ELR (cell line): ENCODE data around the gene NPRL2.
A peak's percentile ranks its signal among the peaks of the same experiment; 100 is the strongest.

ENCODE experiments used
- DNase-seq: peaks from one replicate; pipeline ENCODE4 v3.0.0-alpha.2; 2015; ENCODE audit warnings: low read depth

Gene NPRL2

DNA sequence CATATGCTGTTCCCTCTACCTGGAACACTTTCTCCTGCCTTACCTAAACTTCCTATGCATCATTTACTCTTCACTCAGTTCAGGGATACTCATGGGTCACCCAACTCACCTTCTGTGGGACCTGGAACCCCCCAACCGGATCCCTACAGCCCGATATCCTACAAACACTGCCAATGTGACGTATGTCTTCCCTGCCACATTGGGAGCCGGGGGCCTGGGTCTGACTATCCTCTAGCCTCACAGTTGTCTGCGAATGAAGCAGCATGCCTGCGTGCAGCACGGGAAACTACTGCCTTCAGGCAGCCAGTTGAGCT is 405 bp downstream of the NPRL2 start:
- no peak for DNase-seq

DNA sequence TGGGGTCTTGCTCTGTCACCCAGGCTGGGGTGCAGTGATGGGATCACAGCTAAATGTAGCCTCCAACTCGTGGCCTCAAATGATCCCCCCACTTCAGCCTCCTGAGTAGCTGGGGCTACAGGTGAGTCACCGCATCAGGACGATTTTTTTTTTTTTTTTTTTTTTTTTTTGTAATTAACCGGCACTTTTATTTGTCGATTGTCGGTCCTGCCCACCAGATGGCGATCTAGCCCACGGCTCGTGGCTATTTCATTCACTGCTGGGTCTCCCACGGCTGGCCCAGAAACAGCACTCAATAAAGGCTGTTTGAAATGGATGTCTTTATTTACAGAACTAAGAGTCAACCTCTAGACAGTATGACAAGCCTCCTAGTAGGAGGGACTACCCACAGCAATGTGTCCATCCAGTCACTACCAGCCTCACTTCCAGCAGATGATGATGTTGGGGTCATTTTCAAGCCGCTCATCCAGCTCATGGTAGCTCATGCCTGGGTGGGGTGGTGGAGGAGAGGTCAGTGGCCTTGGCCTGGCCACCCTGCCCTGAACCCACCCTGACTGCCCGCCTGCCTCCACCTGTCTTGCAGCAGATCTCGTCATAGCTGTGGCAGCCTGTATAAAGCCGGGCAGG is 3.3 kb downstream of the NPRL2 start:
- DNase-seq: peak; percentile 82

- peak; percentile 74 for DNase-seq
Observed at GRCh38 chr3:50345586-50346234, 4.9 kb downstream of the NPRL2 start, which contains the start of gene ZMYND10. ZMYND10 (minus strand) TSS chr3:50345732; CDS start chr3:50345579, 153 bp downstream.

DNA sequence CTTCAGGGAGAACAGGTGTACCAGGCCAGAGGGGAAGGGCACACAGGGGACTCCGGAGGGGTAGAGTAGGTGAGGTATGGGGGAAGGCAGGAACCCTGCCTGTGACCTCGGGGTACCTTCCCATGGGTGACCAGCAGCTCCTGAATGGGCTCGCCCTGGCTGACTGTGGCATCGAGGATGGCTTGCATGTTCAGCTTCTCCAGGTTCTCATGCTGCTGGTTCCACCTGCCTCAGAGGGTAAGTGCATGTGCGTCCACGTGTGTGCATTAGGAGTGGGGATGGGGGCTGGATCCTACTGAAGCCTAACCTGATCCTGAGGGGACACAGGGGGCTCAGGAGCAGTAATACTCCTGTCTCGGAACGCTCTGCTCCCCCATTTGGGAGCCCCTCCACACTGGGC is 5.6 kb downstream of the NPRL2 start:
- no peak for DNase-seq

DNA sequence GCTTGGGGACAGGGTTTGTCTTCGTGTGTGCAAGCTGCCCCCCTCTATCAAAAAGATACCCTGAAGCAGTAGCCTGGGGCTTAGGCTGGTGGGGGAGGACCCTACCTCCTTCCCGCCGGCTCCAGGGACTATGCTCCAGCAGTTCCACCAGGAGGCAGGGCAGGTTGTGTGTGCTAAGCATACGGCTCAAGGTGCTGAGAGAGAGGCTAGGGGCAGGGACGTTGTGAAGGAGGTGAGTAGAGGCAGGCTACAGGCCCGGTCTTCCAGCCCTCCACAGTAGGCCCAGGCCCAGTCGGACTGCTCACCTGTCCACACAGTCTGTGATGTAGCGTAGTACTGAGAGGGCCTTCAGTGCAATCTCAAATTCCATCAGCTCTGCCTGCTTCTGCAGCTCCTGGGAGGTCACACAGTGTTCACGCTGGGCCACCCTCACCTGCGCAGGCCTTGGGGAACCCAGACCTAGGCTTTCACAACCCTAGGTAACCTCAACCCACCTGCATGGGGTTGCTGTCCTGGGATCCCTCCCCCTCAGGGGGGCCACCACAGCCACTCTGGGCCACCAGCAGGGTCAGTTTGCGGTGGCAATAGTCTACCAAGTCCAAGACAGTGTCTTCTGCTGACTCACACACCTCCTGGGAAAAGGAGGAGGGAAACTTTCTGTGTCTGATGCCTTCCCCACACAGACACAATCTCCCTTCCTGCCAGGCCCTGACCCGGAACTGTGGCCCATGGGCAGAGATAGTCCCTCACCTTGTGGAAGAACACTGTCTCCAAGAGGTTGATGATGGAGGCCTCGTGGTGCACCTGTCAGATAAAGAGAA is 7.6 kb downstream of the NPRL2 start:
- no peak for DNase-seq

- DNase-seq: no peak
Observed at GRCh38 chr3:50341996-50342650, 8.5 kb downstream of the NPRL2 start.

GRCh38 chr3:50341537-50341936 is 9.0 kb downstream of the NPRL2 start:
- DNase-seq: no peak

DNA sequence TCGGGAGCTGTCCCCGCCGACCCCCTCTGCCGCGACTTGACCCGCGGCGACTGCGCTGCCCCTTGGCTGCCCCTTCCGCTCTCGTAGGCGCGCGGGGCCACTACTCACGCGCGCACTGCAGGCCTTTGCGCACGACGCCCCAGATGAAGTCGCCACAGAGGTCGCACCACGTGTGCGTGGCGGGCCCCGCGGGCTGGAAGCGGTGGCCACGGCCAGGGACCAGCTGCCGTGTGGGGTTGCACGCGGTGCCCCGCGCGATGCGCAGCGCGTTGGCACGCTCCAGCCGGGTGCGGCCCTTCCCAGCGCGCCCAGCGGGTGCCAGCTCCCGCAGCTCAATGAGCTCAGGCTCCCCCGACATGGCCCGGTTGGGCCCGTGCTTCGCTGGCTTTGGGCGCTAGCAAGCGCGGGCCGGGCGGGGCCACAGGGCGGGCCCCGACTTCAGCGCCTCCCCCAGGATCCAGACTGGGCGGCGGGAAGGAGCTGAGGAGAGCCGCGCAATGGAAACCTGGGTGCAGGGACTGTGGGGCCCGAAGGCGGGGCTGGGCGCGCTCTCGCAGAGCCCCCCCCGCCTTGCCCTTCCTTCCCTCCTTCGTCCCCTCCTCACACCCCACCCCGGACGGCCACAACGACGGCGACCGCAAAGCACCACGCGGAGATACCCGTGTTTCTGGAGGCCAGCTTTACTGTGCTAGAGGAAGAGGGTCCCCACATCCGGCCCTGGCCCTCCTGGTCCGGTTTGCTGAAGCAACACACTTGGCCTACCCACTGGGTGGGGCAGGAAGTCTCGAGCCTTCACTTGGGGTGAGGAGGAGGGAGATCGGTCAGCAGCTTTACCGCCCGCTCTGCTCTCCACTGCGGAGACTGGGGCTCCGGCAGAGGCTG is 9.9 kb downstream of the NPRL2 start, which contains the start of gene RASSF1:
Gene RASSF1 (minus strand): TSS at position 389 of the 882 bp plus-strand sequence. CDS start 31 bp downstream, at position 358.
- DNase-seq: peak; percentile 79

GRCh38 chr3:50340147-50340447 is 10.5 kb downstream of the NPRL2 start:
- DNase-seq: no peak

GRCh38 chr3:50339485-50340146 is 11.0 kb downstream of the NPRL2 start:
- peak; percentile 57 for DNase-seq

GRCh38 chr3:50338965-50339364 is 11.6 kb downstream of the NPRL2 start:
- DNase-seq: peak; percentile 29

GRCh38 chr3:50337175-50337861 is 13.3 kb downstream of the NPRL2 start:
- peak; percentile 99 for DNase-seq

DNA sequence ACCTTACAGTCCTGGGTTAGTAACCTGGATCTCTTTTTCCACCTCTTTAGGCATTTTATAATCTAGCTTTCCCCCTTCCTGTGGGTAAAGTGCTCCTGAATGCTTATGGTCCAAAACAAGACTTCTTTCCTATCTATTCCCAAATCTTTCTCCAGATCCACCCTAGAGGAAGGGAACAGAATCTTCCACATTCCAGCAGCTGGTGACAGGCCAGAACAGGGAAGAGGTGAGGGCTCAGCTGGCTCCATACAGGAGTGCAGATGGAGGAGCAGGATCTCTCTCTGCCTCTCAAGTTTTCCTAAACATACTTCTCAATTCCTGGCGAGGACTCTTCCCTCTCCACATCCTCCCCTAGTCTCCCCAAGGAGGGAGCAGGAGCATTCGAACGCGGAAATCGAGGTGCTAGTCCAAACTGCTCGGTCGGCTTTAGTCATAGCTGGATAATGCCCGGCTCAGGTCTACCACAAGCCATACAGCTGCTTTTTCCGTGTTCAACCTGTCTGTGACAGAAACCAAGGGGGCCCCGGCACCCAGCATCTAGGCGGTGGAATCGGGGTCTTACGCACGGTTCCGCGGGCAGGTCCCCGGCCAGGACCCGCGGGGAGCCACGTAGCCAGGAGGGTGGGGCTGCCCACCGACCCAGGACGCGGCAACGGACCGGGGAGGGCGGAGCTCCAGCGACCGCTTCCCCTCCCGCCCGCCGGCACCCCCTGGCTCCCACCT is 14.0 kb downstream of the NPRL2 start:
- peak; percentile 52 for DNase-seq

DNA sequence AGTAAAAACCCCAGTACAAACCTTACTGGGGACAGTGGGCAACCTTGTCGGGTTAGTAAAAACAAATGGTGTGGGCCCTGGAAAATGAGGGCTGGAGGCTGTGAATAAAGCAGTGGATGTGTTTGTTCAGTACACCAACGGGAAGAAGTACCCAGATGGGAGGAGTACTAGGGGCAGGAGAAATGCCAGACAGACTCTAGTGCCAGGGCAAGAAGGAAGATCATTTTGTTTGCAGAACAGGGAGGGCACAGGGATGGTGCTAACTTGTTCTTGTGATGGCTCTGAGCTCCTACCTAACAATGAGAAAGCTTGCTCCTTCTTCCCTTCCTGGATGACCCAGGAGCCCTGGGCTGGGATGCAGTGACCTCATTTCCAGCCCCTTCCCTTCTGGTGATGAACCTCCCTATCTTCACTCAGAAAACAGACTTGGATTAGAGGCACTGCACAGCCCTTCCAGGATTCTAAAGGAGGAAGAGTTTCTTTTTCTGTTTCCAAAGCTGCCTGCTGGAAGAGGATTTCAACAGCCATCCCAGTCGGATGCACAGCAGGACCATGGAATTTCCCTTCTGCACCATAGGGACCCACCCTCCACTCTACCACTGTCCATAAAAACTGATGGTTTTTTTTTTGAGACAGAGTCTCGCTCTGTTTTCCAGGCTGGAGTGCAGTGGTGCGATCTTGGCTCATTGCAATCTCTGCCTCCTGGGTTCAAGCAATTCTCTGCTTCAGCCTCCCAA is 16.1 kb downstream of the NPRL2 start:
- no peak for DNase-seq

DNA sequence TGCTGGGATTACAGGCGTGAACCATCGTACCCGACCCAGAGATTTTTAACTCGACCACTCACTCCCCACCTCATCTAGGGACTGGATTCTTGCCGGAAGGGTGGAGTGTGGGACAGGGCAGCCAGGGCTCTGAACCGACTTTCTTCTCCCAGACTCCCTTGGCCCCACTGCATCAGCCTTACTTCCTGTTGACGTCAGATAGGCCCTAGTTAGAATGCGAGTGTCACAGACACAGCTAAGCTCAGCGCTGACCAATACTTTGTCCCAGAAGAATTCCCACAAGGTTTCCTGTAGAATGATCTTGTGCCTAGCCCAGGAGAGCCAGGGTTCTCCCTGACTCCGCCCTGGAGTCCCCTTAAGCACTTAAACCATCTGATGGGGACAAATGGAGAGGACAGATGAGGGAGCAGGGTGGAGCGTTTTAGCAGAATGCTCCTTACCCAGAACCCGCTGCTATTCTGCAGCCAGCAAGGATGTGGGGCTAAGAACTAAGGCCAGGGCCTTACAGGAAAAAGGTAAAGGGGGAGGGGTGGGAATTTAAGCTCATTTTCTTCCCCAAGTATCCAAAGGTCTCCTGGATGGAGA is 16.7 kb downstream of the NPRL2 start:
- peak; percentile 78 for DNase-seq

DNA sequence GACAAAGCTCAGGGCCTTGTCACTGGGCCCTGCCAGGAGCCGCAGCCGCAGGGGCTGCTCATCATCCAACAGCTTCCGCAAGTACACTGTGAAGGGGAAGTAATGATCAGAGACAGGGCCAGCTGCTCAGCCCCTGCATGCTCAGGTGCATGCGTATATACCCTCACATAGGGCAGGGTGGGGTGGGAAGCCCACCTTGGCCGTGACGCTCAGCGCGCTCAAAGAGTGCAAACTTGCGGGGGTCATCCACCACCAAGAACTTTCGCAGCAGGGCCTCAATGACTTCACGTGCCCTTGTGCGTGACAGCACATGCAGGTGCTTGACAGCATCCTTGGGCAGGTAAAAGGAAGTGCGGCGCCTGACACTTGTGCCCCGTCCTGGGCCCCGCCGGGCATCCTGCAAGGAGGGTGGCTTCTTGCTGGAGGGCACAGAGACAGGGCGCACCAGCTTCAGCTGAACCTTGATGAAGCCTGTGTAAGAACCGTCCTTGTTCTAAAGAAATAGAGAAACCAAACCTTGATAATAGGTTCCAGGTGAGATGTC is 19.1 kb downstream of the NPRL2 start:
- DNase-seq: no peak

GRCh38 chr3:50330330-50330729 is 20.2 kb downstream of the NPRL2 start:
- DNase-seq: no peak

DNA sequence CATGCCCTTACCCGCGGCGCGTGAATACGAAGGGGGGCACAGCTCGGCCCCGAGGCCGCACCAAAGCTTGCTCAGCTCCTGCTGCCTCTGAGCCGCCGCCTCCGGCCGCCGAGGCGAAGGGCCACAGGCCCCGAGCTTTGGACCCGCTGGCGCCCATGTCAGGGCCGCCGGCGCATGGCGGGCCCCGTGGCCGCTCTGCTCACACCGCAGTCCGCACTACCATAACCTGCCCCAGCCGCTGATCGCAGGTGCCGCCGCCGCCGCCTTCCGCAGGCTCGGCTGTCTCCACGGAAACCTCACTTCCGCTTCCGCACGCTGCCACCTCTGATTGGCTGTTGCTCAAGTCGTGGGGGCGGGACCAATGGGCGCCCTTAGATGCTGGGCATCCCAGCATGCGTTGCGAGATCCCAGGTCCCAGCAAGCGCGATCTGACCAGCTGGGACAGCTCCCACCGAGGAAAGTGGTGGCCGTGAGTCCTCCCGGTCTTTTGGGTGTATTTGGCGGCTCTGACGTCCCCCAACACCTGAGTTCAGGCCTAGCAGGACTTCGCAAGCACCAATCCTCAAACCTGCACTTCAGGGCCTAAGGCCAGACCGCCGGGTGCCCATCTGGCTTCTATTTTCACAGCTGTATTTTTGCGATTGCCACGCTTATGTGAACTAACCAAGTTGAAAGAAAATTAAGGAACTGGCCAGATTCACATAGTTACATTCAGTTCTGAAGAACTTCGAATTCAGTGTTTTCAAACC is 22.5 kb downstream of the NPRL2 start, which contains the start of gene TUSC2:
Gene TUSC2 (minus strand): TSS at position 281 of the 749 bp plus-strand sequence. CDS start 124 bp downstream, at position 157.
- DNase-seq: peak; percentile 98
